SH-SY5Y (cell line): ENCODE measurements around the gene MASP2.

ENCODE experiments used
- GATA2 ChIP-seq: IDR thresholded peaks from 2 replicates; pipeline ENCODE4 v1.6.1; 2011; ENCODE audit warnings: mild to moderate bottlenecking, low read depth, low read length
- GATA3 ChIP-seq: IDR thresholded peaks from 2 replicates; pipeline ENCODE4 v1.6.1; 2011; ENCODE audit warnings: low read depth, mild to moderate bottlenecking, low read length, moderate library complexity

Gene MASP2

GRCh38 chr1:11044849-11045427 lies 2.1 kb downstream of the MASP2 start:
- no peak for TF ChIP-seq GATA3
- TF ChIP-seq GATA2 = no peak

- no peak for TF ChIP-seq GATA3
- TF ChIP-seq GATA2 = no peak
These were observed 2.8 kb downstream of the MASP2 start for GRCh38 chr1:11044086-11044848.

DNA sequence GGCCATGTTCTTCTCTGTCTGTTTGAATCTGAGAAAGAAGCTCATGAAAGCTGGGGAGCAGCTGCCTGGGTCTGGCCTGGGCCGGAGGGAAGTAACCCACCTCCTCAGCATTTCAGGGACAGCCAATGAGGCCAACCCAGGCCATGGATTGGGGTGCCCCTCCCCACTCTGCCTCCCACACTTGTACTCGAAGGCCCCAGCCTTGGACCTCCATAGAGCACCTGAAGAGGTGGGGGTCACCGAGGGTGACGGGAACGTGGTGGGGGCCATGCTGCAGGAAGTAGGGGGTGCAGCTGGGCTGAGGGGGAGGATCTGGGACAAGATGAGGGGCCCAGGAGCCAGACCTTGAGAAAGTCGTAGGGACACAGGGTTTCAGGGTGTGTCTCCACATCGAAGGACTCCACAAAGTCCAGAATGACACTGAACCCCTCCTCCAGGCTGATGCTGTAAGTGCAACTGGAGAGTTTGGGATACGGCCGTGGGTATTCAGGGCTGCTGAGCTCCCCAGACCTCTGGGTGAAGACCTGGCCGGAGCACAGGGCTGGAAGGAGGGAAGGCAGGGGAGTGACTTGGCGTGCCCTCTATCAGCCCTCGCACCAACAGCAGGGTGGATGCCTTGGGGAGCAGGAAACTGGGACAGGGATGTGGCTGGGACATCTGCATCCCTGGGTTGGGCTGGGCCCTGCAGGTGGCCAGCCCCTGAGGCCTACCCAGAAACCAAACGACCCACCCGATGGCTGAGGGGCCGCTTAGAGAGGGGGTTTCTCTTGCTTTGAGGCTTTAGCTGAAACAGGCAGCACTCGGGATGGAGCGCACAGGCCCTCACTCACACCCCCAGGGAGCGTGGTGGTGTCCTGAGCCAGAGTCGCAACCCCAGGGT lies 3.8 kb downstream of the MASP2 start:
- TF ChIP-seq GATA2 (no peak), GATA3 (no peak)

DNA sequence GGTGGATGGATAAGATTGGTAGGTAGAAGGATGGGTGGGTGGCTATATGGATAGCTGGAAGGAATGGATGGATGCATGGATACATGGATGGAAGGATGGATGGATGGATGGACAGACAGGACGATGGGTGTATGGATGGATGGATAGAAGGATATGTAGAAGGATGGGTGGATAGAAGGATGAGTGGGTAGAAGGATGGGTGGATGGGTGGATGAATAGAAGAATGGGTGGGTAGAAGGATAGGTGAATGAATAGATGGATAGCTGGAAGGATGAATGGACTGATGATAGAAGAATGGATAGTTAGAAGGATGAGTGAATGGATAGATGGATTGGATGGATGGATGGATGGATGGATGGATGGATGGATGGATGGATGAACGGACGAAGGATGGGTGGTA lies 5.0 kb downstream of the MASP2 start:
- no peak for TF ChIP-seq GATA2
- no peak for TF ChIP-seq GATA3

DNA sequence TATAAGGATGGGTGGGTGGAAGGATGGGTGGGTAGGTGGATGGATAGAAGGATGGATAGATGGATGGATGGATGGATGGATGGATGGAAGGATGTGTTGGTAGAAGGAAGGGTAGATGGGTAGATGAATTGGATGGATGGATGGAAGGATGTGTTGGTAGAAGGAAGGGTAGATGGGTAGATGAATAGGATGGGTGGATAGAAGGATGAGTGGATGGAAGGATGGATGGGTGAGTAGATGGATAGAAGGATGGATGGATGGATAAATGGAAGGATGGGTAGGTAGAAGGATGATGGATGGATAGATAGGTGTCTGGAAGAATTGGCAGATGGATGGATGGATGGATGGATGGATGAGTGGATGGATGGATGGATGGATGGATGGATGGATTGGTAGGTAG lies 6.0 kb downstream of the MASP2 start:
- TF ChIP-seq GATA2 (no peak), GATA3 (no peak)

DNA sequence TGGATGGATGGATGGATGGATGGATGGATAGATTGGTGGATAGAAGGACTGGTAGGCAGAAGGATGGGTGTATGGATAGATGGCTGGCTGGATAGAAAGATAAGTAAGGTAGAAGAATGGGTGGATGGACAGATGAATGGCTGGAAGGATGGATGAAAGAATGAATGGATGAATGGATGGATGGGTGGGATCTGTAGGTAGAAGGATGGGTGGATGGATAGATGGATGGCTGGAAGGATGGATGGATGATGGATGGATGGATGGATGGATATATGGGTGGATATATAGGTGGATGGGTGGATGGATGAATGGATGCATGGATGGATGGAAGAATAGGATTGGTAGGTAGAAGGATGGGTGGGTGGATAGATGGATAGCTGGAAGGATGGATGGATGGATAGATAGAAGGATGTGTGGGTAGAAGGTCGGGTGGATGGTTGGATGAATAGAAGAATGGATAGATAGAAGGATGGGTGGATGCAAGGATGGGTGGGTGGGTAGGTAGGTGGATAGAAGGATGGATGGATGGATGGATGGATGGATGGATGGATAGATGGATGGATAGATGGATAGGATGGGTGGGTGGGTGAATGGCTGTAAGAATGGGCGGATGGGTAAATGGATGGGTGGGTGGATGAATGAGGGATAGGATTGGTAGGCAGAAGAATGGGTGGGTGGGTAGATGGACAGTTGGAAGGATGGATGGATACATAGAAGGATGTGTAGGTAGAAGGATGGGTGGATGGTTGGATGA lies 7.5 kb downstream of the MASP2 start:
- TF ChIP-seq GATA2 = no peak
- no peak for TF ChIP-seq GATA3

- TF ChIP-seq GATA2 = no peak
- no peak for TF ChIP-seq GATA3
These were observed 9.3 kb downstream of the MASP2 start for GRCh38 chr1:11037740-11038182.

- TF ChIP-seq GATA2 (no peak), GATA3 (no peak)
These were observed 15.3 kb downstream of the MASP2 start for GRCh38 chr1:11031624-11032262.

GRCh38 chr1:11030865-11031264 lies 16.2 kb downstream of the MASP2 start:
- no peak for TF ChIP-seq GATA3

GRCh38 chr1:11028018-11028417 lies 19.0 kb downstream of the MASP2 start:
- no peak for TF ChIP-seq GATA2
- no peak for TF ChIP-seq GATA3

- TF ChIP-seq GATA3 (no peak), GATA2 (no peak)
These were observed 19.7 kb downstream of the MASP2 start for GRCh38 chr1:11027316-11027715.

DNA sequence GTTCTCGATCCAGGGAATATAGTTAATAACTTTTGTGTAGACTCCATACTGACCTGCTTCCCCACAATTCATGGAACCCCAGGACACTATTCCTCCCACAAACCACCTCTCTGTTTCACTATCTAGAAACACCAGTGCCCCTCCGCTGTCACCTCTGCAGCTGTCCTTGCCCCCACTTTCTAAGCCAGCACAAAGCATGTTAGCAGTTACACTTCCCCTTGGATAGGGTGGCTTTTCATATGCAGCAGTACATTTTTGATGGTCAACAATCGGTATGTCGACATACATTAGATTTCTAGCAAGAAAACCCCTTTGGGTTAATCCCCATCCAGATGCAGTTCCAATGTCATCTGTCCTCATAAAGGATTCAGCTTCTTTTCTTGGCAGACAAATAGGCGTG lies 20.1 kb downstream of the MASP2 start:
- no peak for TF ChIP-seq GATA3
- no peak for TF ChIP-seq GATA2

GRCh38 chr1:11026052-11026451 lies 21.0 kb downstream of the MASP2 start:
- TF ChIP-seq GATA2 = no peak
- no peak for TF ChIP-seq GATA3
